NCI-H1694 (cell line): Measurements from ENCODE around the gene NPHP4.

Experiments used
- DNase-seq: peaks from one replicate; lab custom pipeline; 2025; lab: John Stamatoyannopoulos, UW

Gene NPHP4

DNA sequence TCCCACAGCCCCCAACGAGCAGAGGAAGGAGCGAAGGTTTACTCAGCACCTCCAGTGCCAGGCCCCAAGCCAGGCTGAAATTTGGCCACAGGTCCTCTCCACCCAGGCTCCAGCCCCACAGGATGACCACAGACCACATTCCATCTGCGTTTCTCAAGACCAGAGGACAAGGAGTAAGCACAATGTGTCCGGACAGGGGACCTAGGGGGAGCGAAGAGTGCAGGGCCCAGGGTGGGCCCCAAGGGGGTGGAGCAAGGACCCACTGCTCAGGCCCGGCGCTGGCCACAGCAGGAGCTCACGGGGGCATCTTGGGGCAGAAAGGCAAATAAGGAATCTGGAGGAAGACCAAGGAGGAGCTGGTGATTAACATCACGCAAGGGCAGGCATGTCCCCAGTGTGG, 100.5 kb downstream of the NPHP4 start:
- no peak for DNase-seq

DNA sequence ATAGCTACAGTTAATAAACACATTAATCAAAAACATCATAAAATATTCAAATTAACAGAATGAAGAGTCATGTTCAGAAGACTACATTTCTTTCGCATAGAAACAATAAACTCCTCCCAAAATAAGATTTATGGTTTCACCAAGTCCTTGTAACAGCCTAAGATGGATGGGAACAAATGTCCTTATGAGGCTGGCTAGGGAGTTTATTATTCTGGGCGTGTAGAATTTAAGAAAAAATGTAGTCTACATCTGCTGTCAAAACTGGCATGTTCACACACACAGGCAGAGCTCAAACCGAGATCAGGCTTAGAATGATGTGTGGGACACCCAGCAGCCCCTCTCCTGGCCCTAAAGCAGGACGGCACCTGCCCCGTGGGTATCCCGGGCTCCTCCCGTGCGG, 101.1 kb downstream of the NPHP4 start:
- no peak for DNase-seq

DNA sequence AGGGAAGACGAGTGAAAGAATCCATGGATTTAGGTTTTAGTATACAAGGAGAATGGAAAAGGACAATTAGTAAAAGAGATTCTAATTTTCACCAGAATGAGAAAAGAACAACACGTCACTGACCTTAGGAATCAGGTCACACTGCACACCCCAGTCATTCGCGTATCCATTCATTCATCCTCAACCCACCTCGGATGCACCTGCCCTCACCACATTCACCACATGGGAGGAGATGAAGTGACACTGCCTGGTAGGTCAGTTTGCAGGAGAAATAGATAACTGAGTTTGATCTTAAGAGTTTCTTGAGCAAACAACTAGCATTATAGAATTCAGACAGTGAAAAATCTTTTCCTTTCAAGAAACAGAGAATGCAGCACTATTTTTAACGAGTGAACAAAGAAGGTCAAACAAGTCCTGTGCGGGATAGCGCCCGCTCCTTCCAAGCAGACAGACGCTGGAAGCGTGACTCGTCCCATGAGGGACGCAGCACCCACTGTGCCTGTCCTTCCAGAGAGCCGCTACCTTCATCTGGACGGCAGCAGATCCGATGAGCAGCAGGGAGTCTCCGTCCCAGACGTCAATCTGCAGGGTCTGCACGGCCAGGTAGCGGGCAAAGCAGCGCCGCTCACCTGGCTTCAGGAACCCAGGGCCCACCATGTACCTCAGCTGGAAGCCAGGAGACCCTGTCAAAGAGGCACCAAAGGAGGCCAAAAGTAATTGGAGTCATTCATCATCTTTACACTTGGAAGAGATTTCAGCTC, 101.7 kb downstream of the NPHP4 start:
- no peak for DNase-seq

DNA sequence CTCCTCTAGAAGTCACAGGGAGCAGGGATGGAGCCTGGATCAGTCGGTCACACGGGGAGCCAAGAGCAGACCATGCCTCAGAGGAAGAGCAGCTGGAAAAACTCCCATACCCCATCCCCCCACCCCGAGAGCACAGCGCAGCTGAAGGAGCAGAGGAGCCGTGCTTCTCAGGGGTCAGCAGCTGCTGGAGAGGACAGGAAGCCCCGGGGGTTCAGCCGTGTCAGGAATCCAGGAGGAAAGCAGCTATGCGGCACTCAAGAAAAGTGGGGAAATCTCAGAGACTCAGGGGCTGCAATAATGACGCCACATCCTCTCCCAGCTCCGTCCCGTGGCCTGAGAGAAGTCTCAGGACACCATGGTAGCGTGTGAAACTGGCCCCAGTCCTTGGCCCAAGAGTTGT, 102.3 kb downstream of the NPHP4 start:
- no peak for DNase-seq

DNA sequence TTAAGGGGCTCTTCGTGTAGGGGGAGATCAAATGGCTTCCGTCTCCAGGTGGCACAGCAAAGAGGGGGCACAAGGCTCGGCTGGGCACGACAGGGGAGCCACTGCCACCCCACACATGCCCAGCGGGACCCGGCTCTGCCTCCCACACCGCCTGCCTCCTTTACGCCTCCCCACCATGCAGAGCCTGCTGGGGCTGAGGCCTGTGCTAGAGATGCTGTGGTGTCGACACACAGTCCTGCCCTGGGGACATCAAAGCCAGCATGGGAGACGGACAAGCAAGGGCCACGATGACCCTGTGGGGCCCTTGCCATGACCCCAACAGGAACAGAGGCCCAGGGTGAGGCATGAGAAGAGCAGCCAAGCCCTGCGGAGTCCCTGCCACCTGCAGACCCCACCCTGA, 102.8 kb downstream of the NPHP4 start:
- DNase-seq, result no peak

DNA sequence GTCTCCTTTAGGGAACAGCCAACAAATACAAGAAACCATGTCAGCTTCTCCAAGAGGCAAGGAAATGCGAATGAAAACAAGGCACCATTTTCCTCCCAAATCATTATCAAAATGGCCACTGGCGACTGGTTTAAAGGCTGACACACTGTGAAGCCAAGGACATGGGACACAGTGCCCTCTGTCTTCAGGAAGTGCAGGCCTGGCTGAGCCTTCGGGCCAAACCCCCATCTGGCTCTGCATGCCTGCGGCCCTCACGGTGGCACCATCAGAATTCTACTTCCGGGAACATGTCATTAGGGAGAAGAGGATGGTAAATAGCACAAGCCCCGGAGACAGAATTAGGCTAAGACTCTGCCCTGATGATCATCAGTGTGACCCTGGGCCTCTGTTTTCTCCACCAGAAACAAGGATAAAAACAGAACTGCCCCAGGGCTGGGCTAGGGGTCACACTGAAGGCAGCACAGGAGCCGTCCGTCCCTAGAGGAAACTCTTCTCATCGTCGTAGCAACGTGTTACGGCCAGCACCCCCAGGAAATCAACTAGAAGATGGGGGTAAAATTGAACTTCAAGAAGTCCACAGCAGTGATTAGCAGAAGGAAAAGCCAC, 103.5 kb downstream of the NPHP4 start:
- no peak for DNase-seq

DNA sequence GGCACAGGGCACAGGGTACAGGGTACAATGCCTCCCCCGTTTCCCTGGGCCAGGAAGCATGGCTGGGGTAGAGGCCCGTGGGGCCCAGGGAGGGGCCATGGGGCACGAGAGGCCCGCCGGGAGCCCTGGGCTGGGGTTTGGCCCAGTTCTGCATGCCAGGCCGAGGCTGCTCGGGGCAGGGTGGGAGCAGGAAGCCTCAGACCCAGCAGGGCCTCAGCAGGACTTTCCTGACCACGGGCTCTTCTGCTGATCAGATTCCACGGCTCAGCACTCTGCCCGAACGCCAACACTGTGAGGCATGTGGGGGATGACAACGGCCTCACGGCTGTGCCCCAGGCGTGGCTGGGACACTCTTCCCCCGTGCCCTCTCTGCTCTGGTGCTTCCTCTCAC, 104.3 kb downstream of the NPHP4 start:
- no peak for DNase-seq

DNA sequence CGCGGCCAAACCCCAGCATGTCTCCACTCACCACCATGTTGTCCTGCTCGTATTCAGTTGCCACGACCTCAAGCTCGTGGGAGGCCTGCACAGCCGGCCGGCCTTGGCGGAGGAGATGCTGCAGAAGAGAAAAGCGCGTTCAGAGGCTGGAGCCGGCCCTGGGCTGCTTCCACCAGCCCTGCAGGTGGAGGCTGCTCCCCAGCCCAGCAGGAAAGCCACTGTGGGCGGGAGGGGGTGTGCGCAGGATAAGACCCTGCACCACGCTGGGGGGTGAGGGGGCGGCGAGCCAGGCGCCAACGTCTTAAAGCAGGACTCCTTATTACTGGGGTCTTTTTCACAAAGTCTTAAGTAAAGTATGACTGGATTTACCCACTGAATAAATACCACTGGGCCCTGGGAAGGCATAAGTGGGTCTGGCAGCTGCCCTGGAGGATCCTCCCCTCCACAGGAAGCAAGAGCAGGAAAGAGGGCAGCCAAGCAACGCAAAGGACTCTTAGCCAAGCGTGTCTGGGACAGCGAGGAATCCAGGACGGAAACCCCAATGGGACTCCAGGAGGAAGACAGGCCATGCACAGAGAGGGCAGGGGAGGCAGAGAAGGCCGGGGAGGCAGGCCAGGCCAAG, 104.8 kb downstream of the NPHP4 start:
- DNase-seq, result no peak

DNA sequence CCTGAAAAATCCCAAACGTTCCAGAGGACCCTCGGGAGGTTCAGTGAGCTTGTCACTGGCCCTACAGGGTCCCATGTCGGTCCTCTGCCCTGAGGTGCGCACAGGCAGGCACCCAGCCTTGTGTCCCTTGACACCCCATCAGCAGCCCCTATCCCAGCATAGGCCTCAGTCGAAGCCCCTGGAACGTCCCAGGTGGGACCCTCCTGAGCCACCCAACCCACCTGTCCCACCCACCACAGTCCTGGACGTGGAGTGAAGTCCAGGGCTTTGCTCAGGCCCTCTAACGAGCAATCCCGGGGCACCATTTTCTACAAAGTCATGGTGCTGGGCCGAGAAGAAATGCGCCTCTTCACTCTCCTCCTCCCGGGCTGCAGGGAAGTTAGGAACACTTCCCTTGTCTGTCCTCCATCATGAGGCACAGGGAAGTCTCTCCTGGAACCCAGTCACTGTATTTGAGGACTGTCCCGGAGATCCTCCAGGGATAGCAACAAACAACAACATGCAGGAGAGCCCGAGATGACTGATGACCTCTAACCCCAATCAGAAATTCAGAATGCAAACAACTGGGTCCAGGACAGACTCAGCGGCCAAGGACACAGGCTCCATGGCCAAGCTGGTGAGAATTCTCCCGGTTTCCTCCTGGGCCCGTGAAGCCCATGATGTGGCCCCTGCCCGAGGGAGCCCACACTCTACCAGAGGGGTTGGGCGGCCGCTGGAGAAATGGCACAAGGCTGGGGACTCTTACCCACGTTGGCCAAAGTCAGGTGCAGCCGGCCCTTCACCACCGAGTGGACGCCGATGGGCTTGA, 105.5 kb downstream of the NPHP4 start:
- no peak for DNase-seq

DNA sequence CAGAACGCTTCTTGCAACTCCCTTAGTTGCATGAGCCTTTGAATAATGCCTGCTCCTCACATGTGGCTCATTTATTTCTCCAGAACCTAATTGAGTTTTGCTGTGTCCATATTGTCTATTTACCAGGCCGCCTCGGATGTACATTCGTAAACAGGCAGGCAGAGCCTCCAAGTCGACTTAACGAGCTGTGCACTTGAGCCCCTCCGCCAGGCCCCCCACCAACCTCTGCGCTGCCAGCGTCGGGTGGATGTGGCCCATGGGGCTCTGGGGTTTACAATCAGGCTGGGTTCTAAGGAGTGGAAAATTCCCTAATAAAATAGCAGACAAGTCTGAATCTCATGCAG, 106.1 kb downstream of the NPHP4 start:
- DNase-seq, result no peak

DNA sequence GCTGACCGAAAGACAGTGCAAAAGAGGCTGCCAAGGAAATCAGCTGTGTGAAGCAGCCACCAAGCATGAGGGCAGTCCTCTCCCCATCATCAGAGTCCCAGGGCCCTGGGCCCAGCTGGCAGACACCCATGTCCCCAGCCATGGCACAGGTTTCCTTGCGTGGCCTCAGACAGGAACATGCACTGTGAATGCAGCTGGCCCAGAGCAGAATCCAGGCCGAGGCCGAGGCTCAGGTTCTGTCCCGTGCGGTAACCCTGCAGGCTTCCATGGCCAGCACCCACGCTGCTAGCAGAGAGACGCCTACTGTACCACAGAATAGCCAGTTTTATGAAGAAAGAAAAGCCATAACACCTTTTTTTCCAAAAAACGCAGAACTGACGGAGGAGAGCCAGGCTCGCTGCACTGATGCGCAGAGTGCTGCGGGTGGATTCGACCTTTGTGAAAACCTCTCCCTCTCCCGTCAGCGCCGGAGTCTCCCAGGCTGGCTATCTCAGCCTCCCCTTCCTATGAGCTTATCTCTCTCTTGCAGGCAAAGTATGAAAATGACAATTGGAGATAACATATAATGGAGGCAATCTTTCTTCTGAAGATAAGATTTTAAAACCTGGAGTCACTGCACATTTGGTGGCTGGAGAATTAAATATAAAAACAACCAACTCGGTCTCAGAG, 106.6 kb downstream of the NPHP4 start:
- no peak for DNase-seq

DNA sequence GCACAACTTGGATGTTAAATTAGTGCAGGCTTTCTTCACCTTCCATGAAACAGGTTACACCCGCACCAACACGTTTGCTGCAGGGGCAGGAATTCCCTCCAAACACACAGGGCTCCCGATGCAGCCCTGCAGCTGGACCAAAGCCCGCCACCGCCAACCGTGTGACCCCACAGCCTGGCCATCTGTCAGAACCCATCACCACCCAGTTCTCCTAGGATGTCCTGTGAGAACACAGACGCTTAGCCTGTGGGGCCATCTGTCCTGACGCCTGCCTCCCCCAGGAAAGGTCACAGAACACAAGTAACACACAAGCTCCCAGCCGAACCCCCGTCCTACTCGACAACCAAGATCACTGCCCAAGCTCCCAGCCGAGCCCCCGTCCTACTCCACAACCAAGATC, 108.1 kb downstream of the NPHP4 start:
- no peak for DNase-seq

DNA sequence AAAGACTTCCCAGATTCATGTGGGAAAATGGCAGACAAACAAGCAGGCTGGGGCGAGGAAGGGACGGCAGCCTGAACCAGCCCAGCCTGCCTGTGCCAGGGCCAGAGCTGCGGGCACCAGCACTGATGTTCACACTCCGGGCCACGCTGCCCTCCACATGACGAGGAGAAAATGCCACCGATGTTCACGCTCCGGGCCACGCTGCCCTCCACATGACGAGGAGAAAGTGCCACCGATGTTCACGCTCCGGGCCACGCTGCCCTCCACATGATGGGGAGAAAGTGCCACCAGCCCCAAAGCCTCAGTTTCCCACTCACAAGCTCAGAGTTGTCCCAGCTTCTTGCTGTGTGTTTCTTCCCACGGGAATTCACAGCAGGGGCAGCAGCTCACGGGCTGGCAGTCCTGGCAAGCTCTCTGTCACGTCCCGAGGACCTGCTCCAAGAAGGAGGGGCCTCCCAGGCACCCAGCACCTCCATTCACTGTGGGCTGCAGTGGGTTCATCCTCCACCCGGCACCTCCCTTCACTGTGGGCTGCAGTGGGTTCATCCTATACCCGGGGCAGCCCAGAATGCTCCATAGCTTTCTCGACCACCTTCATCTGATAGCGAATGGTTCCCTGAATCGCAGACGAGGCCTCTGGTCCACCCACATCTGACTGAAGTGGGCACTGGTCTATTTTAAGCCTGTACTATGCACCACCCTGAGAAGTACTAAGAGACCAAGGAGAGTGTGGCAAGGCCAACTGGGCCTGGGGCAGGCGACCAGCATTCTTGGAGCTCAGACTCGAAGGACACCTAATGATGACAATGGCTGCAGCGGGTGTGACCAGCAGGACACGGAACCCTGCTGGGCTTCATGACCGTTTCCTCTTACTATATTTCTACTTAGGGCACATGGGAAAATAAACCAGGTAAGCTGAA, 108.8 kb downstream of the NPHP4 start:
- DNase-seq, result no peak

DNA sequence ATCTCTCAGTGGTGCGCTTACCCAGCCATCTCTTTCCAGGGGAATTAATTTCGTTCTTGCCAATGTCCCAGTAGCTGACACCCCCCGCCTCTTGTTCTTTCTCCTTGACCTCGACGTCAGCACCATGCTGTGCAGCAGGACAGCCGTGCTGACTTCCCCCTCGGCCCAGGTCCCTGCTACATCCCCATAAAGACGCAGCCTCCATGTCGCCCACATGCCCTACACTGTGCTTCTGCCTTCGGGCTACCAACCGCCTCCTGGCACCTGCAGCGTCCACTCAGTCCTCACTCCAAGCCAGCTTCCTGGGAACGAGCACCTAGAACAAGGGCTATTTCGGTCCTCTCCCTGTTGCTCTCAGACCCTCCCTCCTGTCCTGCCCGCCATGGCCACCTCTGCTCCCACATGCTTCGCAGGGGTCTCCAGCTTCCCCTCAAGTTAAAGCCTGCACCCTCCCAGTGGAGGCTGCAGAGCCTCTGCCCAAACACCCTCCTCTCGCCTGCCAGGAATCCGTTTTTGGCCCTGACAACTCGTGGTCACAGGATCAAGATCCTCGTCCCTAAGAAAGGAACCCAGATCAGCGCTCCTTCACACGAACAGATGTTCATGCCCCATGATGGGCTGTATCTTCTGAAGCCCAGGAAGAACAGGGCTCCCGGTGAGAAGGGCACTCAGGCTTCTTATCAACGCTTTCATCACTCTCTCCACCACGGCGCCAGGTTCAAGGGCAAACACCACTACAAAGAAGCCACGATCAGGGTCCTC, 109.7 kb downstream of the NPHP4 start:
- no peak for DNase-seq

DNA sequence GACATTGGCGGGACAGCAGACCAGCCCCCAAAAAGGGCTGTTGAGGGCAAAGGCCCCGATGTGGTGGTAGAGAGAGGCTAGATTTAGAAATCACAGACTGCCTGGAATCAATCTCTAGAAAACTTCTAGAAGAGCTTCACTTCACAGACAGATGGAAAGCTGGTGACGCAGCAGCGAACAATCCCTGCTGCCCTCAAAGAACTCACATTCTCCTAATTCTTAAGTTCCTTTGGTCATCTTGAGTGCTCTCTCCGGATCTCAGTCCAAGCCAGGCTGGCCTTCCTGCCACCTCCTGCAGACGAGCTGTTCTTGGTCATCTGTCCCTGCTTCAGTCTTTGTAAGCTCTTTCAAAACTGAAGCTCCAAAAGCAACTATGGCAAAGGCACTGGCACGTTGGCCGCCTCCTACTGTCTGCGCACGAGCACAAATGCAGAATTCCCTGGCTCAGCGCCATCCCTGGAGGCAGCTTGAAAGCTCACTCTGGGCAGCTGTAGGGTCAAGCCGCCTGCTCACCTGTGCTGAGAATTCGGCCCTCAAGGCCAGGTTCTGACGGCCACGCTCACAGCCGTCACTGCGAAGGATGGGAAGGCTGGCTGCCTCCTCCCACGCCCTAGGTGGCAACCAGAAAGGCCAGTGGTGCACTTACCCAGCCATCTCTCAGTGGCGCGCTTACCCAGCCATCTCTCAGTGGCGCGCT, 110.6 kb downstream of the NPHP4 start:
- no peak for DNase-seq

DNA sequence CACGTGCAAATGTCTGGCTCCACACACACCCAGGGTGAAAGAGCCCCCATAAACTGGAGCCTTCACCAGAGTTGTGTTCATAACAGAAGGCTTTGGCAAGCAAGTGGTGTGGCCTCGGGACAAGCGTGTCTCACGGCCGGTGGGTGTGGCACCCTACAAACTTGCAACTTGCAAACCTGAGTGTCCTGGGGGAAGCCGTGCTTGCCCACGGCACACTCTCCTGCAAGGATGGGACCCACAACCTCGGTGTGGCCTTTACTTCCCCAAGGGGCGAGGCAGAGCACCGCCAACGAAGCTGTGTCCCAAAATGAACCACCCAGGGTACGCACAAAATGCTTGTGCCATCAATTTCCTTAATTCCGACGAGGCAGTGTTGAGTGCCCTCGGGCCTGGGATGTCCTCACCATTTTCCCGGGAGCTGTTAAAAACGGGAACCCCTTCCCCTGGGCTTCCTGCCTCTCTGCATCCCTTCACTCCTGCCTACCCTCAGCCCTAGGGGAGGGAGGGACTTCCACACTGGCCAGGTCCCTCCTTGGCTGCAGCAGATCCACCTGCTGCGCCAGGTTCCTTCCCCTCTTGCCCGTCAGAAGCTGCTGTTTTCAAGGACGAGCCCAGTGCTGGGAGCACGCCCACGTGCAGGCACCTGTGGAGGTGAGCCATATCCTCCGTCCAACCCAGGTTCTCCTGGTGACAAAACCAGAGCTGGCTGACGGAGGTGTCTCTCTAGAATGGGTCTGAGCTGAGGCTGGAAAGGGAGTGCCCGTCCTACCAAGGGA, 111.4 kb downstream of the NPHP4 start:
- DNase-seq, result no peak

DNA sequence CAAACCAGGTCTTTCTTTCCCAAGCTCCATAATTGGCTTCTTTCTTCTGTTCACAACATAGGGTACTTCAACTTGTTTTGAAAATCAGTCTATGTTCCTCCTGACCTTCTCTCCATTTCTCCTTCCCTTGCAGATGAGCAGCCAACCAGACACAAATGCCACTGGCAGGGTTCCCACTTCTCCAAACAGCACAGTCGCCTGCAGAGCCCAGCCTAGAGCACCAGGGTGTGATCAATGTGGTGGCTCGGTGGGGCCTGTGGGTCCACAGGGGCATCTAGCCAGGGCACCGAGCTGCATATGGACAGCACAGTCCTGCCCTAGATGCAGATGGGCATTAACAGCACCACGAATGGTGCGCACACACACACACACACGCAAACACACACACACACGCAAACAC, 112.8 kb downstream of the NPHP4 start:
- no peak for DNase-seq

DNA sequence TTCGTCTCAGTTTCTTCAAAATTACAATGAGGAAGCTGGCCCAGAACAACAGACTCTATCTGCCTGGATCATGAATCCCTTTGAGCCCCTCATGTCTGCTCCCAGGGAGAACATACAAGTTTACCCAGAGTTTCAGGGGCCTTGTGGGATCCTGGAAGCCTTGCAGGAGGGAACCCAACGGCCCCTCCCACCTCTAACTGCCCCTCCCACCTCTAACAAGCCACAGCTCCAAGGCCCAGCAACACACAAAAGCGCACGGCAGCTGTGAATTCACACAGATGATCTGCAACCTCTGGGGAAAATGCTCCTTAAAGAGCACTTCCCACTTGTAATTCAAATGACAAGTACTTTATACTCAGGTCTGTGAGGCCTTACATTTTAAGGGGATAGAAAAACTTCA, 113.3 kb downstream of the NPHP4 start:
- no peak for DNase-seq
